ENCODE data around the gene OR6C74.

OR6C74 gene

DNA sequence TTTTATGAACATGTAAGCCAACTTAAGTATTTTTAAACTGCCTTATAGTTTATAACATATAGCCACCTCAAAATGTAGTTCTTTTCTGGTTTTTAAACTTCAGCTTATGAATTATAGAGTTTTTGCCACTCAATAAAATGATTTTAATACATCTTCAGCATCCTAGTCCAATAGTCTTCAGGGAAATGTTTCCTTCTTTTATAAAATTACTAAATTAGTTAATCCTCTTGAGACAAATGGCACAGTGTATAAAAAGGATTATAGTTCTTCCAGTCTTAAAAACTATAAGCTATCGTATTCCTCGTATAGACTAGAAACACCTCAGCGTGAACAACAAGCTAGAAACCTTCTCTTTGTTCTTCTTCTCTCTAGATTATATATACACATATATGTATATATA, at the start of gene OR6C74:
Gene OR6C74, plus strand, starts transcription at position 301 of the 400 bp plus-strand sequence. CDS start 2,679 bp downstream, outside the sequence.
- no peaks in the 10 kb centered on the region for H3K9me3 ChIP-seq (ENCODE audit: control insufficient read depth, insufficient read depth, low read length)
- no peak within 1 kb of the TSS for H3K9ac ChIP-seq (ENCODE audit: low read depth, low read length)
- H3K4me1 ChIP-seq (ENCODE audit: control insufficient read depth, insufficient read depth, low read length): no peaks in the 10 kb centered on the region
- H3K27me3 ChIP-seq (ENCODE audit: control insufficient read depth, insufficient read depth, low read length): no peaks in the 10 kb centered on the region
- H3K4me3 ChIP-seq (ENCODE audit: low read depth, low read length): no peak within 1 kb of the TSS
- no peaks in the 10 kb centered on the region for H3K36me3 ChIP-seq (ENCODE audit: control insufficient read depth, insufficient read depth, low read length)

DNA sequence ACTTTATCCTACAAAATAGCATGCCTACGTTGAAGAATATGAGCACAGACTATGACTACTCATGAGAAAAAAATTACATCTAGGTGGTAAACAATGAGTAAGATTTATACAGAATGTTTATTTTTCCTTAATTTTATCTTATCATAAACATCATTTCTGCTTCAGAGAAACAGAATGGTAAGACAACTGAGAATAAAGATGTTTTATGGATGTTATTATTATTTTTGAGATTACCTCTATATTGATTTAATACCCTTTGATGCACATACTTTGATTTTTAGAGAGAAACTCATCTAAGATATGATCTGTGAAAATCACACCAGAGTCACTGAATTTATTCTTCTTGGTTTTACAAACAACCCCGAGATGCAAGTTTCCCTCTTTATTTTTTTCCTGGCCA, 23.7 kb upstream of the OR6C74 start, which contains the start of gene OR10A7:
Gene OR10A7, plus strand, starts transcription at position 301 of the 400 bp plus-strand sequence. Its CDS starts 0 bp downstream, at position 301.
- Histone ChIP-seq H3K4me3 (ENCODE audit: low read depth, low read length) (no peak within 1 kb of the TSS), H3K9me3 (ENCODE audit: control insufficient read depth, insufficient read depth, low read length) (no peaks in the 10 kb centered on the region), H3K27me3 (ENCODE audit: control insufficient read depth, insufficient read depth, low read length) (no peaks in the 10 kb centered on the region), H3K4me1 (ENCODE audit: control insufficient read depth, insufficient read depth, low read length) (no peaks in the 10 kb centered on the region), H3K36me3 (ENCODE audit: control insufficient read depth, insufficient read depth, low read length) (no peaks in the 10 kb centered on the region), H3K9ac (ENCODE audit: low read depth, low read length) (no peak within 1 kb of the TSS)

DNA sequence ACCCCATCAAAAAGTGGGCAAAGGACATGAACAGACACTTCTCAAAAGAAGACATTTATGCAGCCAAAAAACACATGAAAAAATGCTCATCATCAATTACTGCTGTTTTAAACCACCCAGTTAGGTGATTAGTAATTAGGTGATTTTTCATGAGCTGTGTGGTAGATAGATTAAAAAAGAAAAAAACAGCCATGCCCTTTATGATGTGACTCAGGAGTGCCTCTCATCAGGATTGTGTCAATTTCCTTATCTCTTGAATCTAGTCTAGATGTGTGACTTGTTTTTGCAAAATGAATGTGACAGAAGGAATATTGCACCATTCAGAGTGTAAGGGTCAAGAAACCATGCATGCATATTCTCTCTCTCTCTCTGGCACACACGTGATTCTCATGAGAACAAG, 17.9 kb upstream of the OR6C74 start:
- Histone ChIP-seq H3K36me3 (ENCODE audit: control insufficient read depth, insufficient read depth, low read length) (no peaks in the 10 kb centered on the region), H3K27me3 (ENCODE audit: control insufficient read depth, insufficient read depth, low read length) (no peaks in the 10 kb centered on the region), H3K4me3 (ENCODE audit: low read depth, low read length) (no peak overlapping the region), H3K9ac (ENCODE audit: low read depth, low read length) (no peak overlapping the region), H3K4me1 (ENCODE audit: control insufficient read depth, insufficient read depth, low read length) (no peaks in the 10 kb centered on the region), H3K9me3 (ENCODE audit: control insufficient read depth, insufficient read depth, low read length) (no peaks in the 10 kb centered on the region)

DNA sequence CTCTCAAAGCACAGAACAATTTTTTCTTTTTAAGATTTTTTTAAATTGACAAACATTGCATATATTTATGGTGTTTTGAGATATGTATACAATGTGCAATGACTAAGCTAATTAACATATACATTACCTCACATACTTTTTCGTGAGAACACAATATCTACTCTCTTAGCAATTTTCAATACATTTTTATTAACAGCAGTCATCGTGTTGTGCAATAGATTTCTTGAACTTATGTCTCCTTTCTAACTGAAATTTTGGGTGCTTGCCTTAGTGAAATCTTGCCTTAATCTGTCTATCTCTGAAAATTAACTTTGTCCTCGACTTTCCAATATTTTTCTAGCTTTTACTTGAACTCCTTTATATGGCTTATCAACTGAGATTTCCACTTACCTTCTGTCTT, 16.8 kb upstream of the OR6C74 start:
- H3K4me1 ChIP-seq (ENCODE audit: control insufficient read depth, insufficient read depth, low read length): no peaks in the 10 kb centered on the region
- no peak overlapping the region for H3K4me3 ChIP-seq (ENCODE audit: low read depth, low read length)
- H3K9me3 ChIP-seq (ENCODE audit: control insufficient read depth, insufficient read depth, low read length): no peaks in the 10 kb centered on the region
- H3K36me3 ChIP-seq (ENCODE audit: control insufficient read depth, insufficient read depth, low read length): no peaks in the 10 kb centered on the region
- H3K9ac ChIP-seq (ENCODE audit: low read depth, low read length): no peak overlapping the region
- H3K27me3 ChIP-seq (ENCODE audit: control insufficient read depth, insufficient read depth, low read length): no peaks in the 10 kb centered on the region

DNA sequence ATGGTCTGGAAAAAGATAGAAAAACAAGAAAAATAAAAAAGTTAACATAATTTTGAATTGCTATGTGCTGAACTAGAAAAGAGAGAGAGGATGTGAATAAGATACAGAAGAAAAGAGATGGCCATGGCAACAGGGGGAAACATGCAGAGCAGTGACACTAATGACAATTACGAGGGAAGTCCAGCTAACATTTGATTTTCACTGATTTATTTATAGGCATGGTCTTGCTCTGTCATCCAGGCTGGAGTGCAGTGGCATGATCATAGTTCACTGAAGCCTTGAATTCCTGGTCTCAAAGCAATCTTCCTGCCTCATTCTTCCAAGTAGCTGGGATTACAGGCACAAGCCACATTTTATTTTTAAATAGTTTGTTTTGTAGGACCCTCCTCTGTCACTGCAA, 1.8 kb downstream of the OR6C74 start:
- Histone ChIP-seq H3K9ac (ENCODE audit: low read depth, low read length) (no peak overlapping the region), H3K27me3 (ENCODE audit: control insufficient read depth, insufficient read depth, low read length) (no peaks in the 10 kb centered on the region), H3K36me3 (ENCODE audit: control insufficient read depth, insufficient read depth, low read length) (no peaks in the 10 kb centered on the region), H3K4me3 (ENCODE audit: low read depth, low read length) (no peak overlapping the region), H3K4me1 (ENCODE audit: control insufficient read depth, insufficient read depth, low read length) (no peaks in the 10 kb centered on the region), H3K9me3 (ENCODE audit: control insufficient read depth, insufficient read depth, low read length) (no peaks in the 10 kb centered on the region)

DNA sequence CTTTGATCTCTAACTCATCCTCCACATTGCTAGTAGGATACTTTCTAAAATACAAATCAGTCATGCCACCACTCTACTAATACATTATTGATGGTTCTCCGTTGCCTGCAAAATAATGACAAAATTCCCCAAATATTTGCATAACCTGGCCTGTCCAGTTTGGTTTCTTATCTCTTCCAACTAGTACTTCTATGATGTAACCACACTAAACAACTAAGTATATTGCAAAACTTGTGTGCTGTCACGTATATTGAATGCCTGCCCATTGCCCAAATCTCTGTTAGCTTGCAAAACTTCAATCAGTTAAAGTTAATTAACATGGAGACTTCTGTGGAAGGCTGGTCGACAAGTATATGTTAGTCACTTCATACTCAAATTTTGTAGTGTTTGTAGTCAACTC, 6.5 kb downstream of the OR6C74 start:
- no peak overlapping the region for H3K4me3 ChIP-seq (ENCODE audit: low read depth, low read length)
- H3K9ac ChIP-seq (ENCODE audit: low read depth, low read length): no peak overlapping the region
- no peaks in the 10 kb centered on the region for H3K36me3 ChIP-seq (ENCODE audit: control insufficient read depth, insufficient read depth, low read length)
- no peaks in the 10 kb centered on the region for H3K27me3 ChIP-seq (ENCODE audit: control insufficient read depth, insufficient read depth, low read length)
- no peaks in the 10 kb centered on the region for H3K4me1 ChIP-seq (ENCODE audit: control insufficient read depth, insufficient read depth, low read length)
- H3K9me3 ChIP-seq (ENCODE audit: control insufficient read depth, insufficient read depth, low read length): no peaks in the 10 kb centered on the region

DNA sequence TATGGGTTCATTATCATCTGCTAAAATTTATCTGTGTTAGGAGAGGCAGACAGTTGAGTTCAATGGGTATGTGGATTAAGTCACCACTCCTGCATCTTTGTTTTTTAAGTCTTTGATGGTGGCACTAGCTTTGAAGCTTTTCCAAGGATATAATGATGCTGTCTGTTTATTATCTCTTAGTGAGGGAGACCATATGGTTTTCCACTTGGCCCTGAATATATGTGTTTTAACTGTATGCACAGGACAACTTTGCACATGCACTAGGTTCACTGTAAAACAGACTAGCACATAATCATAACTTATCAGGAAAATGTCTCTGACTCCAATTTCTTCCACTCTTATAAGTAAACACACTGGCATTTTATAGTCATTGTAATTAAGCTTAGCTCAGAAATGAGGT, 8.9 kb downstream of the OR6C74 start:
- Histone ChIP-seq H3K36me3 (ENCODE audit: control insufficient read depth, insufficient read depth, low read length) (no peaks in the 10 kb centered on the region), H3K9me3 (ENCODE audit: control insufficient read depth, insufficient read depth, low read length) (no peaks in the 10 kb centered on the region), H3K4me1 (ENCODE audit: control insufficient read depth, insufficient read depth, low read length) (no peaks in the 10 kb centered on the region), H3K4me3 (ENCODE audit: low read depth, low read length) (no peak overlapping the region), H3K27me3 (ENCODE audit: control insufficient read depth, insufficient read depth, low read length) (no peaks in the 10 kb centered on the region), H3K9ac (ENCODE audit: low read depth, low read length) (no peak overlapping the region)

DNA sequence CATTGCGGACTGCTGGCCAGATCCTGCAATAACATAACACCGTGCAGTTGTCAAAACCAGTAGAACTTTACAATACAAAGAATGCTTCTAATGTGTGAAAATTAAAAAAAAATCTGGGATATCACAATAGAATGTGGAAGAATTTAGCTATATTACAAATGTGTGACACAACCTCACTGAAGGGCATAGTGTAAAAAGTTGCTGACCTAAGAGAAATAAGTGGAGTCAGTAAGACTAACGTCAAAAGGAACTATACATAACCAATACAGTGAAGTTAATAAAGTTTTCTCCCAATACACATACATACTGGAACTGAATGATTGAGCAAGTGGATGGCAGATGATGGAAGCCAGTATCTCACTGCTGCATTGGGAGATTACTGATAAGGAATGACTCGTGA, 12.4 kb downstream of the OR6C74 start:
- H3K9ac ChIP-seq (ENCODE audit: low read depth, low read length): no peak overlapping the region
- no peak overlapping the region for H3K4me3 ChIP-seq (ENCODE audit: low read depth, low read length)
- no peaks in the 10 kb centered on the region for H3K27me3 ChIP-seq (ENCODE audit: control insufficient read depth, insufficient read depth, low read length)
- no peaks in the 10 kb centered on the region for H3K36me3 ChIP-seq (ENCODE audit: control insufficient read depth, insufficient read depth, low read length)
- H3K9me3 ChIP-seq (ENCODE audit: control insufficient read depth, insufficient read depth, low read length): no peaks in the 10 kb centered on the region
- H3K4me1 ChIP-seq (ENCODE audit: control insufficient read depth, insufficient read depth, low read length): no peaks in the 10 kb centered on the region

DNA sequence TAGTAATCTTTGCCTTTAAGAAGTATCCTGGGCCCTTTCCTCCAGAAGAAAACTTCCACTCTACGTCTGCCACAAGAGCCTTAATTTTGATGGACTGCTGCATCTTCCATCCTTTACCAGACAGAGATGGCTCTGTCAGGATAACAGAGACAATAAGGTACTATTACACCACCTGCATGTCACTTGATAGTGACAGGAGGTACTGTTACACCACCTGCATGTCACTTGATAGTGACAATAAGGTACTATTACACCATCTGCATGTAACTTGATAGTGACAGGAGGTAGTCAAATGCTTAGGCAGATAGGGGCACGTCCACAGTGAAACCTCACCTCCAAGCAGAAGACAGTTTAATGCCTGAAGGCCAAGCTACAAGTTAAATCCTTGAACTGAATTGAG, 13.9 kb downstream of the OR6C74 start:
- H3K4me3 ChIP-seq (ENCODE audit: low read depth, low read length): no peak overlapping the region
- H3K27me3 ChIP-seq (ENCODE audit: control insufficient read depth, insufficient read depth, low read length): no peaks in the 10 kb centered on the region
- no peaks in the 10 kb centered on the region for H3K4me1 ChIP-seq (ENCODE audit: control insufficient read depth, insufficient read depth, low read length)
- H3K9ac ChIP-seq (ENCODE audit: low read depth, low read length): no peak overlapping the region
- no peaks in the 10 kb centered on the region for H3K36me3 ChIP-seq (ENCODE audit: control insufficient read depth, insufficient read depth, low read length)
- no peaks in the 10 kb centered on the region for H3K9me3 ChIP-seq (ENCODE audit: control insufficient read depth, insufficient read depth, low read length)

DNA sequence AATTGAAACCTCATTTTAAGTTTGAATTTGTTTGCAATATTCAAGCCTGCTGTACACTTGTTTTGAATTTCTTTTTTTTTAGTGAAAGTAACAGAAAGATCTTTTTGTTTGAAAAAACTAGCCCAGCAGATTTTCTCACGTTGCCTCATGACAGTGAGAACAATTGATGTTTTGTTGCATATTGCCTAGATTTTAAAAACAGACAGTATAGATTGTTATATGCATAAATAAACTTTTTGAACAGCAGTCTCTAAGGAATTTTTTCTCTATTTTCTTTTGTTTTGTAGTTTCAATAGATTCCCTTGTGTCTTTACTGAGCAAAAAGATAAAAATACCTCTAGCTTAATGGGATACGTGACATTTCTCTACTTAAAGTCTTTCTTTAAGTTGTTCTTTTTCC, 36.6 kb downstream of the OR6C74 start:
- Histone ChIP-seq H3K9me3 (ENCODE audit: control insufficient read depth, insufficient read depth, low read length) (no peaks in the 10 kb centered on the region), H3K9ac (ENCODE audit: low read depth, low read length) (no peak overlapping the region)

DNA sequence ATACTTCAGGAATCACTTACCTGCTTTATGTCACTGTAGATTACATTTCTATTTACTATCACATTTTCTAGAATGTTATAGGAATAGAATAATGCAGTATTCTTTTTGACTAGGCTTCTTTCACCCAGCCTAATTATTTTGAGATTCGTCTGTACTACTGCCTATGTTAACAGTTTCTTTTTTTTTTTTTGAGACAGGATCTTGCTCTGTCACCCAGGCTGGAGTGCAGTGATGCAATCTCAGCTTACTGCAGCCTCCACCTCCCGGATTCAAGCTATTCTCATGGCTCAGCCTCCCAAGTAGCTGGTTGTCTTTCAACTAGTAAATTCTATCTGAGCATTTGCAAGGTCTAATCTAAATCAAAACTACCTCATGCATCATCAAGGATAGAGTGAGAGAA, 45.6 kb downstream of the OR6C74 start:
- Histone ChIP-seq H3K9ac (ENCODE audit: low read depth, low read length) (no peak overlapping the region), H3K9me3 (ENCODE audit: control insufficient read depth, insufficient read depth, low read length) (no peaks in the 10 kb centered on the region), H3K27me3 (ENCODE audit: control insufficient read depth, insufficient read depth, low read length) (no peaks in the 10 kb centered on the region), H3K4me1 (ENCODE audit: control insufficient read depth, insufficient read depth, low read length) (no peaks in the 10 kb centered on the region), H3K4me3 (ENCODE audit: low read depth, low read length) (no peak overlapping the region), H3K36me3 (ENCODE audit: control insufficient read depth, insufficient read depth, low read length) (no peaks in the 10 kb centered on the region)

More for the DNA sequence above, 36.6 kb downstream of the OR6C74 start:
- Histone ChIP-seq H3K4me1 (ENCODE audit: control insufficient read depth, insufficient read depth, low read length) (no peaks in the 10 kb centered on the region), H3K27me3 (ENCODE audit: control insufficient read depth, insufficient read depth, low read length) (no peaks in the 10 kb centered on the region), H3K36me3 (ENCODE audit: control insufficient read depth, insufficient read depth, low read length) (no peaks in the 10 kb centered on the region), H3K4me3 (ENCODE audit: low read depth, low read length) (no peak overlapping the region)

Data from iPS-15b (cell line).